HG02981 (cell line): ENCODE measurements around the gene ADGRL1.

ENCODE experiments used
- ATAC-seq: cut with Tn5 transposase; IDR thresholded peaks from one replicate; pipeline ENCODE4 v1.9.1; 2021; ENCODE audit warnings: mild to moderate bottlenecking, moderate library complexity; ENCODE audit not compliant: unreplicated experiment

The ADGRL1 gene

DNA sequence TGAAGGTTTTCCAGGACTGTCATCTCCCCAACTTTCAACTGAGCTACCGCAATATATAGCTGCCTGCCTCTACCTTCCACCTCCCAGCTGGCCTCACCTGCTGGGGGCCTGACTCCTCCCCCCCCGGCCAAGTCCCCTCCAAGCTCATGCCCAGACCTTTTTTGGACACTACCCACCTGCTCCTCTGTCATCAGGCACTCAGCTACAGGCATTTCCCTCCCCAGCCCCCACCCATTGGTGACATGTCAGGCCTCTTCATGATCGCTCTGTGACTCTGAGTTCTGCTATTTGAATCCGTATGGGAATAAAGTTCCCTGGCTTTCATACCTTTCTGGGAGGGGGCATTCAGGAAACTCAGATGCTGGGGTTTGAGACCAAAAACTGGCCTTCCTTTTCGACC is 90.2 kb downstream of the ADGRL1 start:
- ATAC-seq: no peak

DNA sequence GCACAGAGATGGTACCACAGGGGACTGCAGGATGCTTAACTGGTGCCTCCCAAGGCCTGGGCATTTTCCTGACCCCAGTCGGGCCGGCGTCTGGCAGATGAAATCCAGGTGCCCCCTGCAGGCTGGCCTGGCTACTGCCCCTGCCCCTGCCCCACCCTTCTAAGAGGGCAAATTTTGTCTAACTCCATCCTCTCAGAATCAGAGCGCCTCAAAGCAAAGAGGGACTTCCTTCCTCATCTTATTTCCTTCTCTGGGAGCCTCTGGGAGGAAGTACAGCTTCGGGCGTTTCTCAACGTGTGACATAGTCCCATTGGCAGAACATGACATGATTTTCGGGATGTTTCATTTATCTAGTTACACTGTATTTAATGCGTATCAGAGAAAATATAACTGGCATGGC is 91.1 kb downstream of the ADGRL1 start:
- ATAC-seq: no peak

DNA sequence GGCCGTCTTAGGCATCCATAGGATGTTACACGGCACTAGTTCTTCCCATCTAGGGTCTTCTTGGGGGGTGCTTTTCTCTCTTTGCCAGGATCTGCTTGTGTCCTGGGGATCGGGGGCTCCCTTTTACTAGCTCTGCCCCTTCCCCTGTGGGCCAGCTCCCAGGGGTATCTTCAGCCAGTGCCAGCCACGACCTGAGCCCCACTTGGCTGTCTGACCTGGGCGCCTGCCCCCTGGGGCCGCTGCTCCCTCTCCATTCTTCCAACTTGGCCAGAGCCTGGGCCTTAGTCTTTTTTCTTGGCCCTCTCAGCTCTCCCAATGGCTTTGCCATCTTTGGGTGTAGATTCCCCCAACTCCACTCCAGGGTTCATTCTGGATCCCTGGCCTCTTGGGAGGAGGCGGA is 91.5 kb downstream of the ADGRL1 start:
- no peak for ATAC-seq

DNA sequence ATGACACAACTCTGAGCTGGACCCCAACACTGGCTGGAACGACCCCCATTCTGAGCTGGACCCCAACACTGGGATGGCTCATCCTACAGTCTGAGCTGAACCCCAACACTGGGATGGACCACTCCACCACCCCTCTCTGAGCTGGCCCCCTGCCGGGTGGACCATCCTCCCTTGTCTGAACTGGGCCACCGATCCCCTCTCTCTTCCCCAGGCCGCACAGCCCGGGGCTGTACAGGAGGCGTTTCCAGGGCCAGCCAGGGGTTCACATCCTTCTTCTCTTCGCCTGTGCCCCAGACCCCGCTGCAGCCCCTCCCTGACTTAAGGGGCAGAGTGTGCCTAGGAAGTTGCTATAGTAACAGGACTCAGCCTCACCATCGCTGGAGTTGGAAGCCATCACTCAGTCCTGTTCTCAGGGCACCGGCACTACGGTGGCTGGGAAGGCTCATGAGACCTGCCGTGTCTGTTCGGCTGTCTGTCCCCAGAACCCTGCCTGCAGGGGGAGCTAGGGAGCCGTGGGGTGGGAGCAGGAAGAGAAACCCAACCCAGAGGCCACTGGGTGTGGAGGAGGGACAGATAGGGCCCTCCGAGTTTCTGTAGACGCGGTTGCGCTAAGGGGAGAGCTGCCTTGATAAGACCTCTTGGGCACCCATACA is 92.1 kb downstream of the ADGRL1 start:
- no peak for ATAC-seq

DNA sequence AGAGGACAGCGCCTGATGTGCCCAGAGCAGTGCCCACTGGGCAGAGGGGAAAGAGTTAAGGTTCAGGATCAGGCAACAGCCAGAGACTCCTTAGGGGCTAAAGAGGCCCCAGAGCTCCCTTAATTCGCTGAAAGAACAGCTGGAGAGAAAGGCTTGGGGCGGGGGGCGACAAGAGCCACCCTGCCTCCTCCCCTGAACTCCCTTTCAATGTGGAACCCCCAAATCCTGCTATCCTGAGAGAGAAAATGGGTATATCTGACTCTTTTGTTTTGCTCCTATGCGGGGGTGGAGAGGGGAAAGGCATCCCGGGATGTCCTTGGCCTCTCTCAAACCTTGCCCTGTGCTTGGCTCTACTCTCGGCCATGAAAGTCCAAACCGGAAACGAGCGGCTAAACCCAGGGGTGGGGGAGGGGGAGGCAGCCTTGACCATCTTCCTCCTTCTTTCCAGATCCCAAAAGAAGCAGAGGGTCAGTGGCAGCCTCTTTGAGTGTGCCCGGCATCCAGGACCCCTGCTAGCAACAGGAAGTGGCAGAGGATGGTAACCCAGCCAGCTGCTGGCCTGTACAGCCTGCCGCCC is 93.1 kb downstream of the ADGRL1 start:
- ATAC-seq: no peak

DNA sequence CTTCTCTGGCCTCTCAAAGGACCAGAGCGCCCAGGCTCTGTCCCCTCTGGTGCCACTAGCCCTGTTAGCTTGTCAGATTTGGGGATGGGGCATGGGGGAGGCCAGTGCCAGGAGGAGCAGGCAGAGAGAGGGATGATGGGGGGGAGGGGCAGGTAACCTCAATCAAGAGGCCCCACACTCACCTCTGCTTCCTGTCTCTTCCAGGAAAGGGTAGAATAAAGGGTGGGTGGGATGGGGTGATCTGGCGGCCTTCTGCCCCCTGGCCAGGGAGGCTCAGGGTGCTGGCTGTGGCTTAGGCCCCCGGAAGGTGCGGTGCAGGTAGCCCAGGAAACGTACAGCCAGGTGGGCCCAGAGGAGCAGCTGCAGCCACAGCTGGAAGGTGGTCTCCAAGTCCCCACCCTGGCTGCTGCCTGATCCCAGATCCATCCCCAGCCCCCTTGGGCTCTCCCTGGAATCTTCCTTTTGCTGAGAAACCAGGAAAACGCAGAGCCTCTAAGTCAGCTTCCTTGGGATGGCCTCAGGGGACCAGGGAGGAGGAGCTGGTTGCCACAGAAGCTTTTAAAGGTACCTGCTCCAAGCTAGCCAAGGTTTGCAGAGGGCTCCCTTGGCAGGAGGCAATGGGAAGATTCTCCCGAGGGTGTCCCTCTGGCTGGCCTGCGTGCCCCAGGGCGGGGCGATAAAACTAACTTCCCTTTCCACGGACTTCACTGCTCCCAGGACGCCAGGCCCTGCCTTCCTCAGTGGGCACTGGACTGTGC is 93.7 kb downstream of the ADGRL1 start:
- no peak for ATAC-seq

DNA sequence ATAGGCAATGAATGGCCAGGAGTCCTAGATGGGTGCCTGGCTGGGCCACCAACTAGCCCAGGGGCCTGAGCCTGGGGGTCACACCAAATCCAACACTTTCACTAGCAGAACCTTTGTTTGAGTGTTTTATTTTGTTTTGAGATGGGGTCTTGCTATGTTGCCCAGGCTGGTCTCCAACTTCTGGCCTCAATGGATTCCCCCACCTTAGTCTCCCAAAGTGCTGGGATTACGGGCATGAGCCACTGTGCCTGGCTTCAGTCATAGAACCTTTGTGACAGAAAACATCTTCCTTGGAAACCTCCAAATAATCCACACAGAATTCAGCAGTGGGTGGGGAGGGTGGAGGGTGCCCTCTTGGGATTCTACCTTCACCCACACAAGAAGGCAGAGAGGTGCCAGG is 94.5 kb downstream of the ADGRL1 start:
- no peak for ATAC-seq

DNA sequence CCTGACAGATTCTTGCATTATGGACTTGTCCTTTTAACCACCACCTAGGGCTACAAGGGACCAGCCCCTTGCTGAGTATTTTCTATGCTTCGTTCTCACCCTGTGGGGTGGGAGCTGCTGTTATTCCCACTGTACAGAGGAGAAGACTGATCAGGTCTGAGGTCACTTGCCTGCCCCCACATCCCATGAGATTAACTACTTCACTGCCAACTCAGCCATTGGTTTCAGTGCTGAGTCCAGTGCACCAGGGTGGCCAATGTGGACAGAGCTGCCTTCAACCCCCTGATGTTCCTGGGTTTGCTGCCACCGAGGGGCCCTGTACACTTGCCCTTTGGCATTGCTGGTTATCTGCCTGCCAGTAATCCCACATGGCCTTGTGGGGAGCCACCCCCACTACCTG is 95.3 kb downstream of the ADGRL1 start:
- no peak for ATAC-seq

DNA sequence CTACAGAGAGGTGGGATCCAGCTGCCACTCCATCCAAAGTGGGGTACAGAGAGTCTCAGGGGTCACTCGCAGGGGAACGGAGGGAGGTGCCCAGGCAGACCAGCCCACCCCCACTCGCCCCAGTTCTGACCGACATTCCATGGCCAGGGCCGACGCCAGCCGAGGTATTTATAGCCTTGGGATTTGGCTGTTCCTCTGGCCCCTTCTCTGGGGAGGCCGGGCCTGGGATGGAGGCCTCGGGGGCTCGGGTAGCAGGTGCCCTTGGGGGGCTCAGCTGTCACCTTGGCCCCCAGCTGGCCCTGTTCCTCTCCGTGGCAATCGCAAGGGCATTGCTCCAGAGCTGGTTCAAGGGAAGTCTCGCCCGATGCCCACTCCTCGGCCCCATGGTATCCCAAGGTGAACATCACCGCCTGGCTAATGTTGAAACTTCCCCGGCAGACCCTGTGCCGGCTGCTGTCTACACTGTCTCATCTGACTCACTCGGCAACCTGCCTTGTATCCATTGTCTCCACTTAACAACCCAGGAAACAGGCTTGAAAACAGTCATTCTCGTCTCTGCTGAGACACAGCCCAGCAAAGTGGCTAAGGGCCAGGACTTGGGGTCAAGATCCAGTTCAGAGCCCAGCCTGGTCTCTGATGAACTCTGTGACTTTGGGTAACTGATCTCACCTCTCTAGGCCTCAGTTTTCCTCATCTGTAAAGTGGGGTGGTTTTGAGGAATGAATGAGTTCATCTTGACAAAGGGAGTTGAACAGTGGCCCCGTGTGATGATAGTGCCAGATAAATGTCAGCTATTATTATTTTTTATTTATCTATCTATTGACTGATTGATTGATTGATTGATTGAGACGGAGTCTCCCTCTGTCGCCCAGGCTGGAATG is 98.1 kb downstream of the ADGRL1 start:
- ATAC-seq: no peak

DNA sequence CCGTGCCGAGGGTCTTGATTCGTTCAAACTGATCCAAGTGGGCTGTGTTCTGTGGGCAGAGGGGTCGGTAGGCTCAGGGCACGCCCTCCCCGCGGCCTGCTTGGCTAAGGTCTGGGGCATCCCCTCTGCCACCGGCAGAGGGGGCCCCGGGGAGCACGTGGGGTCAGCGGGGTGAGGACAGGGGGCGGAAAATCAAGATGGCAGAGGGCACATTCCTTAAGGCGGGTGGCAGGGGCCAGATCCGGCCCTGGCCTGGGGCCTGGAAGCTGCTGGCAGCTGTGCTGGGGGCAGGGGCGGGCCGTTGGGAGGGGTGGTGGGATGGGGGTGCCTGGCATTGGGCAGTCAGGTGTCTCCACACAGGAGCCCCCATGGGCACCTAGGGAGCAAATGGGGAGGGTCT is 99.1 kb downstream of the ADGRL1 start:
- ATAC-seq: no peak

DNA sequence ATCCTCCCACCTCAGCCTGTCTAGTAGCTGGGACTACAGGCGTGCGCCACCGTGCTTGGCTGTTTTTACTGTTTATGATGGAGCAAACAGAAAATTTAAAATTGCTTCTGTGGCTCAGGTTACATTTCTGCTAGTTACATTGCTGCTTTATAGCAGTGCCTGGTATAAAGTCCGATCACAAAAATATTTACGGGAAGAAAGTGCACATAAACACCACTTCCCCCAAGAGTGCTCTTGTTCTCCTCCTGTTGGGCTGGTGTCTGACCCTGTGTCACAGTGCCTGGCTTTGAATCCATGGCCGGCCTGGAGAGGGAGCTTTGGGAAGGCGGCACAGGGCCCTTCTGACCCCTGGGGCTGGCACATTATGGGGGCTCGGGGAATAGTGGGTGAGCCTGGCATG is 100.3 kb downstream of the ADGRL1 start:
- no peak for ATAC-seq

DNA sequence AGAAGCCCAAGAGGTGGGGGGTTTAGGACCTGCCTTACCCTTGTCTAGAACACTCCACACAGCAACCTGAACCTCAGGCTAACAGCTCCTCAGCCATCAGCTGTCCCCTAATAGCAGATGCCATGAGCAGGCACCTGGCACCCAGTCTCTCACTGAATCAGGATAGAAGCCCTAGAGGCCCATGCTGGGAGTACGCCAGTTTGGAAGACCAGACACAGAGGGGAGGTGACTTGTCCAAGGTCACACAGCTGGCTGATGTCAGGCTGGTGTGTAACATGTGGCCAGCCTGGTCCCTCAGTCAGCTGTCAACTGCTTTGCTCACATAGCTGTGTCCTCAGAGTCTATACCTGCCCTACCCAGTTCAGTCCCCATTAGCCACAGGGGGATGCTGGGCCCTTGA is 102.7 kb downstream of the ADGRL1 start:
- no peak for ATAC-seq

DNA sequence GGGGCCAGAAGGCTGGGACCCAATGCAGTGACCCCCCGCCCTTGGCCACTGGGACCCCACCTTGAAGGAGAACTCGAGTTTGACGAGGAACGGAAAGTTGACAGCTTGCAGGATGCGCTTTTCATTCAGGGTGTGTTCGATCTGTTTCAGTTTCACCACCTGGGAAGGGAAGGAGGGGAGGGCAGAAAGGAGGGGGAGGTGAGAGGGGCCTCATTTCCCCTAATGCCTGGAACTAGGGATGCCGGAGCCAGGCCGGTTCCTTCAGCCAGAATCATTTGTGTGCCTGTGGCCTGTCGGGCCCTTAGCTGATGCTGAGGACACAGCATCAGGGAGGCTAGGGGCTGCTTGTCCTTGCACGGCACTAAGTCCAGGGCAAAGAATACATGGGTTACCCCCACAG is 103.2 kb downstream of the ADGRL1 start:
- no peak for ATAC-seq

DNA sequence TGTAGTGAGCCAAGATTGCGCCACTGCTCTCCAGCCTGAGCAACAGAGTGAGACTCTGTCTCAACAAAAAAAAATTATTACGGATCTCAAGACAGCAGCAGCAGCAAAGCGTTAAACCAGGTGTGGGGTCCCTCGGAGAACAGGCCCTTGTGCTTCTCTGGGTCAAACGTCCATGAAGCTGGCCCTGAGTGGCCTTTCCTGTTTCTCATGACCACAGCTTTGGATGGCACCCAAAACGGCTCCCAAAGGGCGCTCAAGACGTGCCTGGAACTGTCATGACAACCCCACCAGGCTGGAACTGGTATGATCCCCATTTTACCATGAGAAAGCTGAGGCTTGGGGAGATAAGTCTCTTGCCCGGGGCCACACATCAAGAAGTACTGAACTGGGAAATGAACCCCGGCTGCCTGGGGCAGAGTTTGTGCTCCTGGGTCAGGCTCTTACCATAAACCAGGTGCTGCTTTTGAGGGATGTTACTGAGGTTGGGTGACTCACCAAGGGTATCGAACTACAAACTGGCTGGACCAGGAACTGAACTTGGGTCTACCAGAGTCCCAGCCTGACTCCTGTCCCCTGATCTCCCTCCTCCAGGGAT is 103.8 kb downstream of the ADGRL1 start:
- ATAC-seq: no peak

DNA sequence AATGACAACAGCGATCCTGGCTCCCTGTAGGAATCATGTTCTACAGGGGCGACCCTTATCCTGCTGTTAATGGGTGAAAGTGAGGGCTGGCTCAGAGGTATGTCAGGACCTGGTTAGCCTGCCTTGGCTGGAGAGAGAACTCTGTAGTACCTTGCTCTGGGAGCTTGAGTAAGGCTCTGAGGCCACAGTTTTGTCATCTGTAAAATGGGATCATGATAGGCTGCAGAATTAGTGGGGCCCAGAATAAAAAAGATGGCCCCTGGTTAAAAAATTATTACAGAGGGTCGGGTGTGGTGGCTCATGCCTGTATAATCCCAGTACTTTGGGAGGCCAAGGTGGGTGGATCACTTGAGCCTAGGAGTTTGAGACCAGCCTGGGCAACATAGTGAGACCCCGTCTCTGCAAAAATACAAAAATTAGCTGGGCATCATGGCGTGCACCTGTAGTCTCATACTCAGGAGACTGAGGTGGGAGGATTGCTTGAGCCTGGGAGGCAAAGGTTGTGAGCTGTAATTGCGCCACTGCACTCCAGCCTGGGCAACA is 104.9 kb downstream of the ADGRL1 start:
- no peak for ATAC-seq
